HL-60 (cell line): Measurements from ENCODE around the gene GAS2L2.

Experiments used
- CTCF ChIP-seq: IDR thresholded peaks from one replicate; pipeline ENCODE4 v1.5.1; 2011; ENCODE audit warnings: low read length, control low read depth, inconsistent platforms; ENCODE audit not compliant: insufficient read depth
- POLR2AphosphoS5 ChIP-seq: IDR thresholded peaks from 2 replicates; pipeline ENCODE4 v1.6.1; 2012; ENCODE audit warnings: low read depth

- no peak for TF ChIP-seq CTCF
- TF ChIP-seq POLR2AphosphoS5, result no peak
Measured at GRCh38 chr17:35742896-35743477, 10.1 kb downstream of the GAS2L2 start.
